Endodermal cell (in vitro differentiated cells): ENCODE data around the gene NR1I2. TPM values are rescaled to one million over a fixed set of nuclear protein-coding genes. Genes with fewer than 3 reads are reported as not detected.

Experiments used
- DNase-seq: peaks from one replicate; pipeline ENCODE4 v3.0.0-alpha.2; 2017
- H3K27ac ChIP-seq: 2 replicates; pipeline ENCODE4 v1.5.1; 2013; ENCODE audit warnings: mild to moderate bottlenecking, low read depth, low read length, moderate library complexity
- H3K27me3 ChIP-seq: 2 replicates; pipeline ENCODE4 v1.6.1; 2013; ENCODE audit warnings: mild to moderate bottlenecking, low read length, moderate library complexity; ENCODE audit not compliant: insufficient read depth, control insufficient read depth, poor library complexity, severe bottlenecking
- H3K36me3 ChIP-seq: 2 replicates; pipeline ENCODE4 v1.7.0; 2013; ENCODE audit warnings: mild to moderate bottlenecking, low read length, moderate library complexity; ENCODE audit not compliant: control insufficient read depth, insufficient read depth
- H3K4me1 ChIP-seq: one replicate; pipeline ENCODE4 v1.7.0; 2013; ENCODE audit warnings: low read length; ENCODE audit not compliant: control insufficient read depth, insufficient read depth
- H3K4me3 ChIP-seq: 2 replicates; pipeline ENCODE4 v1.5.1; 2013; ENCODE audit warnings: mild to moderate bottlenecking, low read length, moderate library complexity
- H3K9ac ChIP-seq: 2 replicates; pipeline ENCODE4 v1.6.1; 2013; ENCODE audit warnings: mild to moderate bottlenecking, low read length, moderate library complexity; ENCODE audit not compliant: poor library complexity, severe bottlenecking; ENCODE audit errors: extremely low read depth
- H3K9me3 ChIP-seq: 2 replicates; pipeline ENCODE4 v1.6.1; 2013; ENCODE audit warnings: mild to moderate bottlenecking, low read length, moderate library complexity; ENCODE audit not compliant: control insufficient read depth
- H3K27ac Mint-ChIP-seq: 2 replicates; pipeline ENCODE4 v1.8.0; 2020; ENCODE audit warnings: mixed read lengths
- H3K27me3 Mint-ChIP-seq: 2 replicates; pipeline ENCODE4 v1.8.0; 2021; ENCODE audit warnings: mild to moderate bottlenecking, mixed read lengths; ENCODE audit not compliant: insufficient read depth
- H3K36me3 Mint-ChIP-seq: 2 replicates; pipeline ENCODE4 v1.8.0; 2020; ENCODE audit warnings: low read depth, mixed read lengths
- H3K4me1 Mint-ChIP-seq: 2 replicates; pipeline ENCODE4 v1.8.0; 2020; ENCODE audit warnings: mixed read lengths
- H3K4me3 Mint-ChIP-seq: 2 replicates; pipeline ENCODE4 v1.8.0; 2020; ENCODE audit warnings: mild to moderate bottlenecking, moderate library complexity, mixed read lengths
- H3K9me3 Mint-ChIP-seq: 2 replicates; pipeline ENCODE4 v1.8.0; 2020; ENCODE audit warnings: mild to moderate bottlenecking, mixed read lengths
- CTCF ChIP-seq: fragments of 200-600 bp; sonication (generic); conservative IDR thresholded peaks from 2 replicates; pipeline ENCODE4 v1.5.0; 2021; ENCODE audit warnings: antibody characterized with exemption, mild to moderate bottlenecking
- WGBS, 2 experiments: methylation state at CpG; one replicate each; pipeline versions ENCODE4 v1.1.5 to v1.1.7; 2013; ENCODE audit warnings: missing lambda C conversion rate in 2 of 2, mixed read lengths in 1 of 2; ENCODE audit not compliant: insufficient coverage in 1 of 2, insufficient read length in 1 of 2; 5-methylcytosine and 5-hydroxymethylcytosine counted together
- total RNA-seq, 2 donors: library from RNA; stranded (reverse); fragmentation: NEBNext Ultra II Directional in 1 of 2; extraction: Animal tissue kit (Norgen Biotek cat#: 25700) in 1 of 2; gene quantifications; 2 replicates in 1 of 2; 3 replicates in 1 of 2; pipeline ENCODE4 v1.2.1, GENCODE V29; 2021

The NR1I2 gene
- total RNA-seq, 2 donors from 2014 or later = 0.20 to 0.29 TPM

GRCh38 chr3:119862616-119863015 lies 80.7 kb downstream of the NR1I2 start:
- Histone ChIP-seq H3K9me3 (peaks cover 26% of the 10 kb centered on the region), H3K9ac (no peak overlapping the region)

GRCh38 chr3:119864476-119864875 lies 82.6 kb downstream of the NR1I2 start:
- H3K27ac ChIP-seq = no peak overlapping the region
- no peaks in the 10 kb centered on the region for H3K27me3 Mint-ChIP-seq
- 95 to 100% methylated on average over 4 to 7 of the region's 7 CpGs for WGBS, 2 experiments
- peak overlapping the region; percentile 33 for H3K27ac Mint-ChIP-seq
- H3K27me3 ChIP-seq = no peaks in the 10 kb centered on the region
- TF ChIP-seq CTCF = no peak
- peaks cover 56% of the 10 kb centered on the region for H3K36me3 ChIP-seq
- peaks cover 11% of the 10 kb centered on the region for H3K9me3 ChIP-seq
- no peaks in the 10 kb centered on the region for H3K4me1 Mint-ChIP-seq
- peaks cover 2% of the 10 kb centered on the region for H3K9me3 Mint-ChIP-seq
- H3K4me1 ChIP-seq = no peaks in the 10 kb centered on the region
- no peak overlapping the region for H3K9ac ChIP-seq
- no peak overlapping the region for H3K4me3 Mint-ChIP-seq
- DNase-seq = no peak
- no peak overlapping the region for H3K4me3 ChIP-seq
- H3K36me3 Mint-ChIP-seq = peaks cover 42% of the 10 kb centered on the region

More at GRCh38 chr3:119862616-119863015, 80.7 kb downstream of the NR1I2 start:
- no peak overlapping the region for H3K4me3 ChIP-seq
- 97 to 100% methylated on average over 1 to 2 of the region's 2 CpGs for WGBS, 2 experiments
- H3K36me3 Mint-ChIP-seq = peaks cover 56% of the 10 kb centered on the region
- no peak overlapping the region for H3K4me3 Mint-ChIP-seq
- no peaks in the 10 kb centered on the region for H3K4me1 ChIP-seq
- no peak overlapping the region for H3K27ac ChIP-seq
- H3K4me1 Mint-ChIP-seq = no peaks in the 10 kb centered on the region
- peaks cover 66% of the 10 kb centered on the region for H3K36me3 ChIP-seq
- H3K27me3 ChIP-seq = no peaks in the 10 kb centered on the region
- no peaks in the 10 kb centered on the region for H3K27me3 Mint-ChIP-seq
- TF ChIP-seq CTCF = no peak
- DNase-seq = no peak
- H3K27ac Mint-ChIP-seq = no peak overlapping the region
- peaks cover 13% of the 10 kb centered on the region for H3K9me3 Mint-ChIP-seq

Other genes with a start within 250 kb of the NR1I2 start
- gene CD80, start 222.5 kb upstream of the NR1I2 start, total RNA-seq = 1 to 10 TPM; 2.2 to 2.5 TPM
- 10 to 100 TPM in 1 of 2 donors, 1 to 10 TPM in 1; 7.8 to 11.8 TPM for gene ADPRH, start 202.6 kb upstream of the NR1I2 start, total RNA-seq
- 1 to 10 TPM; 2.4 to 5.3 TPM for gene PLA1A, start 184.2 kb upstream of the NR1I2 start, total RNA-seq
- gene POPDC2, start 121.5 kb upstream of the NR1I2 start, total RNA-seq = 1 to 10 TPM in 1 of 2 donors, under 1 TPM in 1; 0.95 to 1.6 TPM
- gene COX17, start 104.7 kb upstream of the NR1I2 start, total RNA-seq = 10 to 100 TPM; 54.1 to 73.7 TPM
- gene CFAP91, start 79.1 kb upstream of the NR1I2 start, total RNA-seq = 1 to 10 TPM; 5.1 to 9.8 TPM